ENCODE results near the gene BICD1.
"Not testable (repeated sequence)": the region's sequence is repeated elsewhere in the genome, so short reads cannot be mapped to it uniquely, and the experiment has no call there.

Gene BICD1

GRCh38 chr12:32230613-32230993 lies 124.0 kb downstream of the BICD1 start:
- no peak for DNase-seq (ENCODE audit: low read depth, low spot score)

GRCh38 chr12:32231361-32231760 lies 124.7 kb downstream of the BICD1 start:
- not testable (repeated sequence) for DNase-seq (ENCODE audit: low read depth, low spot score); H3K27ac ChIP-seq

More at GRCh38 chr12:32230613-32230993, 124.0 kb downstream of the BICD1 start:
- H3K27ac ChIP-seq, result no peak overlapping the region

GRCh38 chr12:32233568-32233967 lies 126.9 kb downstream of the BICD1 start:
- no peak overlapping the region for H3K27ac ChIP-seq
- no peak for DNase-seq (ENCODE audit: low read depth, low spot score)

- DNase-seq (ENCODE audit: low read depth, low spot score), result no peak
- H3K27ac ChIP-seq, result no peak overlapping the region
Observed at GRCh38 chr12:32235251-32235650, 128.6 kb downstream of the BICD1 start.

GRCh38 chr12:32240162-32240561 lies 133.5 kb downstream of the BICD1 start:
- no peak for DNase-seq (ENCODE audit: low read depth, low spot score)
- H3K27ac ChIP-seq, result no peak overlapping the region

- no peak for DNase-seq (ENCODE audit: low read depth, low spot score)
- no peak overlapping the region for H3K27ac ChIP-seq
Observed at GRCh38 chr12:32240831-32241230, 134.2 kb downstream of the BICD1 start.

- no peak for DNase-seq (ENCODE audit: low read depth, low spot score)
- H3K27ac ChIP-seq, result no peak overlapping the region
Observed at GRCh38 chr12:32242641-32243040, 136.0 kb downstream of the BICD1 start.

- peak overlapping the region; percentile 81 for H3K27ac ChIP-seq
- DNase-seq (ENCODE audit: low read depth, low spot score), result peak; percentile 27
Observed at GRCh38 chr12:32248441-32249140, 141.9 kb downstream of the BICD1 start.

- DNase-seq (ENCODE audit: low read depth, low spot score), result peak; percentile 18
- peak overlapping the region; percentile 81 for H3K27ac ChIP-seq
Observed at GRCh38 chr12:32249777-32250176, 143.1 kb downstream of the BICD1 start.

GRCh38 chr12:32252199-32253073 lies 145.8 kb downstream of the BICD1 start:
- no peak overlapping the region for H3K27ac ChIP-seq
- no peak for DNase-seq (ENCODE audit: low read depth, low spot score)

- DNase-seq (ENCODE audit: low read depth, low spot score), result no peak
- H3K27ac ChIP-seq, result no peak overlapping the region
Observed at GRCh38 chr12:32253154-32253790, 146.6 kb downstream of the BICD1 start.

- H3K27ac ChIP-seq, result no peak overlapping the region
- DNase-seq (ENCODE audit: low read depth, low spot score), result no peak
Observed at GRCh38 chr12:32254260-32254956, 147.8 kb downstream of the BICD1 start.

- no peak for DNase-seq (ENCODE audit: low read depth, low spot score)
- H3K27ac ChIP-seq, result no peak overlapping the region
Observed at GRCh38 chr12:32255588-32255987, 148.9 kb downstream of the BICD1 start.

GRCh38 chr12:32257695-32258496 lies 151.2 kb downstream of the BICD1 start:
- no peak for DNase-seq (ENCODE audit: low read depth, low spot score)
- no peak overlapping the region for H3K27ac ChIP-seq

GRCh38 chr12:32260696-32261095 lies 154.0 kb downstream of the BICD1 start:
- no peak for DNase-seq (ENCODE audit: low read depth, low spot score)
- no peak overlapping the region for H3K27ac ChIP-seq

- no peak for DNase-seq (ENCODE audit: low read depth, low spot score)
Observed at GRCh38 chr12:32261638-32262037, 155.0 kb downstream of the BICD1 start.

GRCh38 chr12:32264961-32265360 lies 158.3 kb downstream of the BICD1 start:
- no peak overlapping the region for H3K27ac ChIP-seq
- no peak for DNase-seq (ENCODE audit: low read depth, low spot score)

More at GRCh38 chr12:32261638-32262037, 155.0 kb downstream of the BICD1 start:
- H3K27ac ChIP-seq, result no peak overlapping the region

- DNase-seq (ENCODE audit: low read depth, low spot score), result no peak
- H3K27ac ChIP-seq, result no peak overlapping the region
Observed at GRCh38 chr12:32265456-32265855, 158.8 kb downstream of the BICD1 start.

GRCh38 chr12:32265951-32266350 lies 159.3 kb downstream of the BICD1 start:
- H3K27ac ChIP-seq, result no peak overlapping the region
- no peak for DNase-seq (ENCODE audit: low read depth, low spot score)

GRCh38 chr12:32266756-32267155 lies 160.1 kb downstream of the BICD1 start:
- no peak for DNase-seq (ENCODE audit: low read depth, low spot score)
- H3K27ac ChIP-seq, result no peak overlapping the region
